NCI-H69 (cell line): ENCODE data around the gene KIAA0930.
"Not testable (repeated sequence)": the region's sequence is repeated elsewhere in the genome, so short reads cannot be mapped to it uniquely, and the experiment has no call there.

Source experiments
- DNase-seq: peaks from one replicate; lab custom pipeline; 2025; lab: John Stamatoyannopoulos, UW

The KIAA0930 gene

GRCh38 chr22:45262931-45263462 is 22.3 kb upstream of the KIAA0930 start:
- DNase-seq, result peak; percentile 41

GRCh38 chr22:45262195-45262930 is 21.7 kb upstream of the KIAA0930 start:
- no peak for DNase-seq

- DNase-seq, result peak; percentile 47
These were observed 20.9 kb upstream of the KIAA0930 start for GRCh38 chr22:45261407-45262088.

- DNase-seq, result not testable (repeated sequence)
These were observed 19.7 kb upstream of the KIAA0930 start for GRCh38 chr22:45260395-45260759.

- DNase-seq, result no peak
These were observed 19.2 kb upstream of the KIAA0930 start for GRCh38 chr22:45259754-45260394.

GRCh38 chr22:45257941-45258340 is 17.2 kb upstream of the KIAA0930 start:
- DNase-seq, result not testable (repeated sequence)

- DNase-seq, result no peak
These were observed 14.1 kb upstream of the KIAA0930 start for GRCh38 chr22:45254789-45255278.

GRCh38 chr22:45254388-45254787 is 13.7 kb upstream of the KIAA0930 start:
- DNase-seq, result no peak

- no peak for DNase-seq
These were observed 12.4 kb upstream of the KIAA0930 start for GRCh38 chr22:45253039-45253641.

- DNase-seq, result no peak
These were observed 11.1 kb upstream of the KIAA0930 start for GRCh38 chr22:45251825-45252224.

- DNase-seq, result peak; percentile 26
These were observed 8.3 kb upstream of the KIAA0930 start for GRCh38 chr22:45248832-45249561.

- DNase-seq, result no peak
These were observed 5.6 kb upstream of the KIAA0930 start for GRCh38 chr22:45246060-45246985.

- DNase-seq, result no peak
These were observed 4.2 kb upstream of the KIAA0930 start for GRCh38 chr22:45244916-45245315.

- peak; percentile 93 for DNase-seq
These were observed 2.1 kb upstream of the KIAA0930 start for GRCh38 chr22:45242778-45243191.

- DNase-seq, result peak; percentile 57
These were observed 437 bp downstream of the KIAA0930 start for GRCh38 chr22:45240104-45240809.

GRCh38 chr22:45239681-45240051 is 1.0 kb downstream of the KIAA0930 start:
- peak; percentile 45 for DNase-seq

- peak; percentile 57 for DNase-seq
These were observed 1.6 kb downstream of the KIAA0930 start for GRCh38 chr22:45238957-45239680.

- peak; percentile 58 for DNase-seq
These were observed 2.4 kb downstream of the KIAA0930 start for GRCh38 chr22:45238076-45238956.
